Activated CD8-positive, alpha-beta memory T cell treated with anti-CD3 and anti-CD28 coated beads for 4 hours (primary cell): ENCODE measurements around the gene FN3KRP.
A peak's percentile ranks its signal among the peaks of the same experiment; 100 is the strongest.
"Not testable (repeated sequence)": the region's sequence is repeated elsewhere in the genome, so short reads cannot be mapped to it uniquely, and the experiment has no call there.

Experiments used
- DNase-seq, 2 donors: peaks; one replicate each; pipeline ENCODE4 v3.0.0-alpha.2; 2020; ENCODE audit warnings: low read depth in 2 of 2

Gene FN3KRP

DNA sequence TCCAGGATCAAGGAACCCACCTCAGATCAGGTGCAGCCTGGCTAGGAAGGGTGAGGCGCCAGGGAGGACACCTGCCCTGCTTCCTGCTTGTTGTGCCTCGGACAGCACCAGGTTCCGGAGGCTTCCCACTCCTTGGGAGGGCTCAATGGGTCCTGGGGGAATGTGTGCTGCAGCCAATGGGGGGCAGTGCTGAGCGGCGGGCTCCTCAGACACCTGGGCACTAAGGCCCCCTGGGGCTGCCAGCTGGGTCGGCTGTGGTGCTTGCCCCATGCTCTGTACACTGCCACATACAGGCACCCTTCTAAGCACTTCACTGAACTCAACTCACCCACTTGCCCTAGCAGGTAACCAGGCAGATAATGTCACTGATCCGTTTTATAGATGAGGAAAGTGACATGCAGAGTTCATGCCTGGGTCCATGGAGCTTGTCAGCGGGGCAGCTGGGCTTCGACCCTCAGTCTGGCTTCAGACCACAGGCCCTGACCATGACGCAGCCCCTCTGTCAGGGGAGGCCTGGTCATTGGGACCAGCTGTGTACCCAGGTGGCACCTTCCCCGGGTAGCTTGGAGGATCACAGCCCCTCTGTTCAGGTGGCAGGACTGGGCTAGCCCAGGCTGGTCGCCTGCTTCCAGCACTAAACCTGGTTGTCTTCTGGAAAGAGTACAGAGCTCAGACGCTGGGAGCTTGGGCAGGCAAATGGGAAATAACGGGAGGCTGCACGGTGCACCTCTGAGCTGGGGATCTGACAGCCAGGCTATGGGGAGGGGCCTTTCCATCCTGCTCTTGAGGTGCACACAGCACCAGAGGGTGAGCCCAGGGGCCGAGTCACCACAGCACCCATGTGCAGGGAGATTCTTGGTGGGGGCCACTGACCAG lies 27.1 kb downstream of the FN3KRP start:
- no peak for DNase-seq

DNA sequence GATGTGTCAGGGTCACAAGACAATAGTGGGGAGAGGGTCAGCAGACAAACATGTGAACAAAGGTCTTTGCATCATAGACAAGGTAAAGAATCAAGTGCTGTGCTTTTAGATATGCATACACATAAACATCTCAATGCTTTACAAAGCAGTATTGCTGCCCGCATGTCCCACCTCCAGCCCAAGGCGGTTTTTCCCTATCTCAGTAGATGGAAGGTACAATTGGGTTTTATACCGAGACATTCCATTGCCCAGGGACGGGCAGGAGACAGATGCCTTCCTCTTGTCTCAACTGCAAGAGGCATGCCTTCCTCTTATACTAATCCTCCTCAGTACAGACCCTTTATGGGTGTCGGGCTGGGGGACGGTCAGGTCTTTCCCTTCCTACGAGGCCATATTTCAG lies 28.2 kb downstream of the FN3KRP start:
- not testable (repeated sequence) for DNase-seq

DNA sequence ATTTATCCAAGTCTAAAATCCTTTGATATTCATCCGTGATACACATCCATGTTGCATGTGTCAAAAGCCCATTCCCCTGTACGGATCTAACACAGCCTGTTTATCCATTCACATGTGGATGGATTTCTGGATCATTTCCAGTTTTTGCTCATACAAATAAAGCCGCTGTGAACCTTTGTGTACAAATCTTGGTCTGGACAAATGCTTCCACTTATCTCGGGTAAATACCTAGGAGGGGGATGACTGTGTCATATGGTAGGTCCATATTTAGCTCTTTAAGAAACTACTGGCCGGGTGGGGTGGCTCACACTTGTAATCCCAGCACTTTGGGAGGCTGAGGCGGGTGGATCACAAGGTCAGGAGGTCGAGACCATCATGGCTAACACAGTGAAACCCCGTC lies 29.0 kb downstream of the FN3KRP start:
- no peak for DNase-seq

DNA sequence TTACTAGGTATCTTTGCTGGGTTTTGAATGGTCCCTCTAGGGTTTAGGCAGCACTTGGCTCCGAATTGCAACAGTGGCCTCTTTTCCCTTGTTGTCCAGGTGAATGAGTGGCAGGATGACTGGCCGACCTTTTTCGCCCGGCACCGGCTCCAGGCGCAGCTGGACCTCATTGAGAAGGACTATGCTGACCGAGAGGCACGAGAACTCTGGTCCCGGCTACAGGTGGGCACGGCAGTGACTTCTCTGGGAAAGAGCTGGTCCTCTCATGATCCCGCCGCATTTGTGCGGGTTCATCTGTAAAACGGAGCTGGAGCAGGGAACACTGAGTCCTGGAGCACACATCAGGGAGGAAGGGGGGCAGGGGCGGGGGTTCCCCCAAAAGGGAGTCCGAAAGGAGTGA lies 32.2 kb downstream of the FN3KRP start:
- no peak for DNase-seq

DNA sequence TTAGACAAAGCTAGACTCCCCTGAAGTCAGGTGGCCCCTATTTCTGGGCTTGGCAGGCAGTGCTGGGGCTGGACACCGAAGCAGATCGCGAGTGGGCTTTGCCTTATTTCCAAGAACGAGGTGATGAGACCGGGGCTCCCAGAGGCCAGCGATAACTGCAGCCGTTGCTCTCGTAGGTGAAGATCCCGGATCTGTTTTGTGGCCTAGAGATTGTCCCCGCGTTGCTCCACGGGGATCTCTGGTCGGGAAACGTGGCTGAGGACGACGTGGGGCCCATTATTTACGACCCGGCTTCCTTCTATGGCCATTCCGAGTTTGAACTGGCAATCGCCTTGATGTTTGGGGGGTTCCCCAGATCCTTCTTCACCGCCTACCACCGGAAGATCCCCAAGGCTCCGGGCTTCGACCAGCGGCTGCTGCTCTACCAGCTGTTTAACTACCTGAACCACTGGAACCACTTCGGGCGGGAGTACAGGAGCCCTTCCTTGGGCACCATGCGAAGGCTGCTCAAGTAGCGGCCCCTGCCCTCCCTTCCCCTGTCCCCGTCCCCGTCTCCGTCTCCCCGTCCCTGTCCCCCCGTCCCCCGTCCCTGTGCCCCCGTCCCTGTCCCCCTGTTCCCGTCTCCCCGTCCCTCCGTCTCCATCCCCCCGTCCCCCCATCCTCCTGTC lies 33.9 kb downstream of the FN3KRP start:
- DNase-seq, result no peak

DNA sequence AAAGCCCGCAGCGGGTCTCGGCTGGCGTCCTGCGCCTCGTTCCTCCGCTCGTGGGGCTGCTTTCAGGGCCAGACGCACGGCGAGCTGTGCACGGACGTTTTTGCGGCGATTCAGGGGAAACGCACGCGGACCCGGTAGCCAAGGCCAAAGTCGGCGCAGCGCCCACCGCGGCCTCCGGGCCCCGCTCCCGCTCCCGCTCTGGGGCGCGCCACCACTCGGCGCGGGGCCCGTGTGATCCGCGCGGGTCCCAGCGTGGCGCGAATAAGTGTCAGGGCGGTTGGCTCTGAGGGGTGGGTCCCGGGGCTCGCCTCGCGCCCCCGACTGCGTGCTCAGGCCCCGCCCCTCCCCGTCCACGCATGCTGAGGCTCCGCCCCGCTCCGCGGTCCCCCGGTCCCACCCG lies 34.7 kb downstream of the FN3KRP start:
- DNase-seq, result no peak

DNA sequence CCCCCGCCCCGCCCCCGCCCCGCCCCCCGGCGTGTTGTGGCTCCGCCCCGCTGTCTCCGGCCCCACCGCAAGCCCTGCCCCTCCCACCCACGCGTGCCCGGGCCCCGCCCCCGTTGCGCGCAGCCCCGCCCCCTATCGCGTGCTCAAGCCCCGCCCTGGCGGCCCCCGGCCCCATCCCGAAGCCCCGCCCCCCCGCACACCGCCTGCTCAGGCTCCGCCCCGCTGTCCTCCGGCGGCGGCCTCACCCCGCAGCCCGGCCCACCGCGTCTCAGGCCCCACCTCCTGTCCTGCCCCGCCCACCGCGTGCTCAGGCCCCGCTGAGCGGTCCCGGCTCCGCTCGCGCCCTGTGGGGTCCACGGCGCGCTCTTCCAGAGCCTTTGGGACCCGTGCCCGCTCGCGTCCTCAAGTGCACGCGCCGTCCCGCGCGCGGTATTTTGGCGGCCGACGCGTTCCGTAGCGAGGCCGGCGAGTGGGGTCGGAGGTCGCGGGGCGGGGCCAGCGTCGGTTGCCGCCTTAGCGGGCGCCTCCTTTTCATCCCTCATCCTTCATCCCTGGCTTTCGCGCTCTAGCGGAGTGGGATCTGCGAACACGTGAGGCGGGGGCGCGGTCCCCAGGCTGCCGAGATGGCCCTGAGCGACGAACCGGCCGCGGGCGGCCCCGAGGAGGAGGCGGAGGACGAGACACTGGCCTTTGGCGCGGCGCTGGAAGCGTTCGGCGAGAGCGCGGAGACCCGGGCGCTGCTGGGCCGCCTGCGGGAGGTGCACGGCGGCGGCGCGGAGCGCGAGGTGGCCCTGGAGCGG lies 35.3 kb downstream of the FN3KRP start, which contains the start of gene TBCD:
Gene TBCD (plus strand): TSS at position 495 of the 800 bp plus-strand sequence. CDS start 129 bp downstream, at position 624.
- DNase-seq, result peak; percentile 71 to 82

DNA sequence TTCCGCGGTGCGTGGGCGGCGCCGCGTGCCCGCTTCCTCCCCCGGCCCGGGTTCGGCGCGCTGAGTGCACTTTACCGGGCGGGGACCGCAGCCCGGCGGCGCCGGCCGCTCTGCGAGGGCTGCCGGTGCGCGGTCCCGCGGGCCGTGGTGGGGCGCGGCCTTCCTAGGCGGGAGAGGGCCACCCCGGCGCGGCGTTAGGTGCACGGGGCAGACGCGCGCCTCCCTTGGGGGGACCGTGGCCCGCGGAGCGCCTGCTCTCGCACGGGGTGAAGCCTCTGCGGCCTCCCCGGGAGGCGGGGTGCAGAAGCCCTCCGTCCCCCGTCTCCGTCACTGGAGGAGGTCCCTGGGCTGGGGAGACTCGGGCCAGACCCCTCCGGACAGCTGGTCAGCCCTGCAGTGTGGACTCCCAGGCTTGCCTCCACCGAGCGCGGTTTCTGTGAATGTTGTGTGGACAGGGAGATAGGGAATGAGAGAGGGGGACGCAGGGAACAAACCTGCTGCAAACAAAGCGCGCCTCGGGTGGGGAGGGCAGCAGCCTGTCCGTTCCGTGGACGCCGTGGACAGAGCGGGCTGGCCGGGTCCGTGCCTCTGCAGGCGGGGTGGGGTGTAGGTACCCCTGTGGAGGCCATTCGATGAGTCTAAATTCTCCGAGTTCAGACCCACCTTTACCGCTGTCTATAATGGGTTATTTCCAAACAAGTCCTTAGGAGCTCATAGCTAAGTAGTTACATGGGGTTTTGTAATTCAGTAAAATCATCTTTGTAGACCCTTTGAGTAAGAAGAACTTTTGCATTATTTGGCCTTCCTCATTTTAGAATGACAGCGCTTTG lies 36.1 kb downstream of the FN3KRP start:
- no peak for DNase-seq

DNA sequence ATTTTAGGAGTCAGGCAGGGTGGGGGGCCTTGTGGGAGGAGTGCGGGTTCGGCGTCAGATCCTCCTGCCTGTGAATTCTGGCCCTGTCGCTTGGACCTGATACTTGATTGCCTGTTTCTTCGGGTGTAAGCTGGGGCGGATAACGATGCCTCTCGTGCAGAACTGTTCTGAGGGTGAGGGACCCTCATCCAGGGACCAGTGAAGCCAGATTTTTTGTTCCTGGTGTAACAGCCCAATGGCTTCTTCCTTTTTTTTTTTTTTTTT lies 36.6 kb downstream of the FN3KRP start:
- DNase-seq, result no peak

DNA sequence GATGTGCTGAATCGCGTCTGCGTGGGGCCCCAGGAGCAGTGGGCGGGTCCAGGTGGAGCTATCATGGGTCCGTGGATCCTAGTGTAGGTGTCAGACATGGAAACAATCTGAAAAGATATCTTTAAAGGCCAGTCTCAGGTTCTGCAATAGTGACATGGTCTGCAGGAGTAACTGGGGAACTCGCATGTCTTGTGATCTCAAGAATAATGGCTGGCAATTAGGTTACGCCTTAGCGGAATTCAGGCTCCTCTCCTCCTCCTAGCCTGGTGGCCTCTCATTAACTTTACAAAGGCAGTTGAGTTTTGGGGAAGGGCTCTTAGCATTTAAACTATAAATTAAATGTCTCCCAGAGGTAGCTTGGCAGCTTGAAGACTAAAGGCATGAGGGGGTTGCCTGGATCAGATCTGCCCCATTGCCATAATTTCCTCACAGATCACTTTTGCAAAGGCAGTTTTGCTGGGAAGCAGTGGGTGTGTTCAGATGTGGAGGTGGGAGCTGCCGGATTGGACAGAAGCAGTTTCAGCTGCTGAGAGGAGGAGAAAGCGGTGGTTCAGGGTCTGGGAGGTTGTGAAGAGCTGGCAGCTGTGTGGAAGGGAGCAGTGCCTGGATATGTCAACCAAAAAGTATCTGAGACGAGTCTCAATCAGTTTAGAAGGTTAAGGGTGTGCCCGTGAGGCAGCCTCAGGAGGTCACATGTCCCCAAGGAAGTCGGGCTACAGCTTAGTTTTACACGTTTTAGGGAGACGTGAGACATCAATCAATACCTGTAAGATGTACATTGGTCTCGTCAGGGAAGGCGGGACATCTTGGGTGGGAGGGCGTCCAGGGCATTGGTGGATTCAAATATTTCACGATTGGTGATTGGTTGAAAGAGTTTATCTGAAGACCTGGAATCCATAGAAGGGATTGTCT lies 38.0 kb downstream of the FN3KRP start:
- no peak for DNase-seq

DNA sequence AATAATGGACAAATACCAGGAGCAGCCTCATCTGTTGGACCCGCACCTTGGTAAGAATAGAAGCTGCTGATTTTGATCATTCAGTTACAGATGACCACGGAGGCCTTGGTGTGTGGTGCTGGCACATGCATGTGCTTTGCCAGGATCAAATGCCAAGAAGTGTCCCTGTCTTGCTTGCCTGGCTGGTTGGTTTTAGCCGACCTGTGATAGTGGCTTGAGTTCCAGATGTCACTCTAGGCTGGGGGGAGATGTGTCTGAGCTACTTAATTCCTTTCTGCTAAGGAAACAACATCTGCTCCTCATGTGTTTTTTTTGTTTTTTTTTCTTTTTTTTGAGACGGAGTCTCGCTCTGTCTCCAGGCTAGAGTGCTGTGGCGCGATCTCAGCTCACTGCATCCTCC lies 39.7 kb downstream of the FN3KRP start:
- no peak for DNase-seq

DNA sequence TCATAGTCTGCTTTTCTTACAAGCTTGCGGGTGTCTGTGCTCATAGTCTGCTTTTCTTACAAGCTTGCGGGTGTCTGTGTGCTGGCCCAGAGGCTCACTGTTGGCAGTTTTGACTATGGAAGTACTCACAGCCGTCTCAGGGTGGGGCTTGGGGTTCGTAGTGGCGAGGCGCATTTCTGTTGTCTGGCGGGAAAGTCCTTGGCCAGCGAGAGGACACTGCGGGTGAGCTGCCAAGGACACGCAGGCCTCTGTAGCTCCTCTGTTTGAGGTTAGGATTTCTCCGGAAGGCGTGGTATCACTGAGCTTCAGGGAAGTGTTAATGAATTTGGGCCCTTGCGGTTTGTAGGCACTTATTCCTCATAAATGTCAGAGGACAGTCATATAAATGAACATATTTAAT lies 48.9 kb downstream of the FN3KRP start:
- no peak for DNase-seq

DNA sequence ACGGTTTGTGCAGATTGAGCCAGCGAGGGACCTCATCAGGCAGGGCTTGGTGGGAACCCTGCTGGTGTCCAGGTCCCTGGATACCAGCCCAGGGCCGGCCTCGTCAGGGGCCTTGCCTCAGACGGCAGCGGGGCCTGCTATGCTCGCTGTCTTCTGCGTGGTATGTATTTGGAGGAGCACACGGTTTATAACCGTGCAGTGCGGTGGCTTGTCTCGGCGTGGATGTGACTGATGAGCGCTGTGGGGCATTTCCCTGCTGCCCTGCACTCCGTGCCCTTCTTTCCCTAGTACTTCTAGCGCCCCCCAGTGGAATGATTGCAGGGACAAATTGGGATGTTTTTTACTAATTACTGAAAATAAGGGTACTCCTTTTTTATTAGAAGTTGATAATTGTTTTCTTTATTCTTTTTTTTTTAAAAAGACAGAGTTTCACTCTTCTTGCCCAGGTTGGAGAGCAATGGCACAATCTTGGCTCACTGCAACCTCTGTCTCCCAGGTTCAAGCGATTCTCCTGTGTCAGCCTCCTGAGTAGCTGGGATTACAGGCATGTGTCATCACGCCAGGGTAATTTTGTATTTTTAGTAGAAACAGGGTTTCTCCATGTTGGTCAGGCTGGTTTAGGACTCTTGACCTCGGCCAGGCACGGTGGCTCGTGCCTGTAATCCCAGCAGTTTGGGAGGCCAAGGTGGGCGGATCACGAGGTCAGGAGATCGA lies 50.7 kb downstream of the FN3KRP start:
- DNase-seq, result no peak

DNA sequence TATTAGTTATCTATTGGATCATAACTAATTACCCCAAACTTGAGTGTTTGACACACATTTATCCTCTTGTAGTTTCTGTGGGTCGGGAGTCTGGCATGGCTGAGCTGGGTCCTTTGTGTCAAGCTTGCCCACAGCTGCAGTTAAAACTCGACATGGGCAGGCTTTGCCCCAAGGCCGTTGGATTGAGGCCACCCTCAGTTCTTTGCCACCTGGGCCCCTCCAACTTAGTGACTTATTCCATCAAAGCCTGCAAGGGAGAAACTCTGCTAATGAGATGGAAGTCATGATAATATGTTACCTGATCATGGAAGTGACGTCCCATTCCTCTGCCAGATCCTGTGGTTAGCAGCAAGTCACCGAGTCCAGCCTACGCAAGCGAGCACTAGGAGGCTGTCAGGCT lies 52.5 kb downstream of the FN3KRP start:
- no peak for DNase-seq

DNA sequence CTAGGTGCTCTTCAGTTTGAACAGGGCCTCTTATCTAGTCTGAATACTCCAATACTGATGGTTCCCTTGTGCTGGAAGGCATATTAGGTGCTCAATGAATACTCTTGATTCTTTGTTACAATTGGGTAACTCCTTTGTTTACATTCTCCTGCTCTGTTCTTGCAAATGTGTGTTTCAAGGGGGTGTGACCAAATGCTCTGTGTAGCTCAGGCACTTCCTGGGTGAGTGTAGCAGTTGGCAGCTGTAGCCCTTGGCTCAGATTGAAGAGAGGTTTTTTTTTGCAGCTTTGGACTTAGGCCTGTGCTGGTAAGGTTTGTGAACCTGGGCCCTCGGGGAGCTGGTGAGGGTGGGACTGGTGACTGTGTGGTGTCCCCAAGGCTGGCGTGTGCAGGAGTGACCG lies 55.5 kb downstream of the FN3KRP start:
- no peak for DNase-seq

DNA sequence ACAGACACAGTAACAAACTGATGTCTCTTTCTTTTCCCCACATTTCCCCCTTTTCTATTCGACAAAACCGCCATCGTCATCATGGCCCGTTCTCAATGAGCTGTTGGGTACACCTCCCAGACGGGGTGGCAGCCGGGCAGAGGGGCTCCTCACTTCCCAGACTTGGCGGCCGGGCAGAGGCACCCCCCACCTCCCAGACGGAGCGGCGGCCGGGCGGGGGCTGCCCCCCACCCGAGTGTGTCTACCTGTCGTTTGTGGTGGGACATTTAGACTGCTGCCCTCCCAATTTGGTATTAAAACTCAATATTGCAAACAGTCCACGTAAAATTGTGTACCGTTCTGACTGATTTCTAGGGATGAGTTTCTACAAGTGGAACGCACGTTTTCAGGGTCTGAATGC lies 58.0 kb downstream of the FN3KRP start:
- DNase-seq, result not testable (repeated sequence)

DNA sequence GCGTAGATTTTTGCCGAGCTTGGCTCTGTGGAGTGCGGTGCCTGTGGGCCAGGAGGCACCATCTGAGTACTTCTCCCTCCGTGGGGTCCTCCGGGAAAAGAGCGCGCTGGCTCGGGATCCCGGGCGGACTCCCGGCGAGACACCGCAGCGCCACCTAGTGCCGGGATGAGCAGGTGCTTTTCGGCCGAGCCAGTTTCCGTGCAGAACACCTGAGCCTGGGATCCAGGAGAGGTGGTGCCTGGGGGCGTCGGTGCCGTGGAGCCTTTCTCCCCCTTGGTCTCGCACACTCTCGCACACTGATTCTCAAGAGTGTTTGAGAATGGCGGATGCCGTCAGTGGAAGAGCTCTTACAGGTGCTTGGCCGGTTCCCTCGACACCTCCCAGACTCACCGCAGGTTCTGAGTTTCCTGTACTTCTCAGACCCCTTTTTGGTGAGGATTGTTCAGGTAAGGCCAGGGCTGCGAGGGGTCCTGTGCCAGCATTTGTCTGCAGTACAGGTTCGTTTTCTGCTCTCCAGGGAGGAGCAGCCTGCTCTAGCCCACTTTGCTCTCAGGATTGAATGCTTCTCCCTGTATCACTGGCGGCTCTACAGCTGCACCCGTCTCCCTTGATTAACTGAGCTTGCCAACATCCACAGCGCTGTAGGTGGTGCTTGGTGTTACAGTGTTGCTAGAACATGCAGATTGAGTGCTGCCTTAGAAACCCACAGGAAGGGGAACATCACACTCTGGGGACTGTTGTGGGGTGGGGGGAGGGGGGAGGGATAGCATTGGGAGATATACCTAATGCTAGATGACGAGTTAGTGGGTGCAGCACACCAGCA lies 58.7 kb downstream of the FN3KRP start:
- no peak for DNase-seq

DNA sequence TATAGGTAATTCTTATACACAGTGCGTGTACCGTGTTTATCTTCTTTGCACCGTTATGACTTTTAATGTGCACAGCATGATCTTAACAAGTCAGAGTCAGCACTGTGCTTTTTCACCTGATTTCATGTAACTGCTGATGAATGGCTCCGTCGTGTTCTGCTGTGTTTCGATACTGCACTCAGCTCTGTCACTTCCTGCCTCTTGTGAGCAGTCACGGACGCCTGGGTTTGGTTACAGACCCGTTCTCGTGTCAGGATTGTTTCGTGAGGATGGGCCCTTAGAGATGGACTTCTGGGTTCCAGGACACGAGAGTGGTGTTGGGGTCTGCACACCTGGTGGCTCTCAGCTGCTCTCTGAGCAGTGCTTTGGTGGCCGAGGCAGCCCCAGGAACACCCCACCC lies 59.9 kb downstream of the FN3KRP start:
- DNase-seq, result no peak
